Measurements from ENCODE around the gene TCTN2.

TCTN2 gene

DNA sequence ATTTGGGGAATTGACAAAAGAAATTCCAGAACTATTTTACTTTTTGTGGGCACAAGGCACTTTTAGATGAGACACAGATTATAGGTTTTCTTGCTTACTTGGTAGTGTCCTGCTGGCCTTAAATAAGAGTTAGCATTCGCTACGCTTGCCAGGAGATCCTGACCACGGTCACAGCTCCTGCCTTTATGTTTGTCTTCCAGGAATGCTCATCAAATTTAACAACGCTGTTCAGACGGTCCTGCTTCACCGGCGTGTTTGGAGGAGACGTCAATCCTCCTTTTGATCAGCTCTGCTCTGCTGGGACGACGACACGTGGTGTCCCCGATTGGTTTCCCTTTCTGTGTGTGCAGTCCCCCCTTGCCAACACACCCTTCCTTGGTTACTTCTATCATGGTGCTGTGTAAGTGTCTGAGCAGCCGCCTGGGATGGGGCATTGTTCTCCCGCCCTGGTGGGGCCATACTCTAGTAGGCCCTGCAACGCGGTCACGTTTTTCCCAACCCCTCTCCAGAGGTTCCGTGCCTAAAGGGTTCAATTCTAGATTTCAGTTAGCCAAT, 15.8 kb downstream of the TCTN2 start:
- DNase-seq (ENCODE audit: low spot score): no peak

DNA sequence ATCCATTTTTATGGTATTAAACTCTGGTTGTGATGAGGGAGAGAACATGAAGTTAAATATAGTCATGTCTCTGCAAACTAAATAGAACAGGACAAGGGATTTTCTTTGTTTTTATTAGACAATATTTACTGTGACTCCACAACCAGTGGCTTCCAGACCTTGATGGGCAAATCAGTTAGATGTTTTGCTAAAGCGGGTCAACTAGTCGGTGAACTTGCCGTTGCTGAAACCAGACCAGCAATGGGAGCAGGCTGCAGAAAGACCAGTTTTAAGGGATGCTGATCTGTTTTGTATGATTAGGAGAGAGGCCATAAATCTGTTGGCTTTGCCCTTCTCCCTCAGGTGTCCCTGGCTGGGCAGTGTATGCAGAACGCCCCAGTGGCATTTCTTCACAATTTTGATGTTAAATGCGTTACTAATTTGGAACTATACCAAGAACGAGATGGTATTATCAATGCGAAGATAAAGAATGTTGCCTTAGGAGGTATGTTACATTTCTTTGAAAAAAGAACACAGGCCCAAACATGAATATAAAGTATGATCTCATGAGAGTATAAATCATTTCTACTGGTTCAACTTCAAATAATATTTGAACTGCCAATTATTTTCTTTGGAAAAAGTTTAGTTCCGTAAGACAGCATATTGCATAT, 19.4 kb downstream of the TCTN2 start:
- no peak for DNase-seq (ENCODE audit: low spot score)

GRCh38 chr12:123696207-123696606, 25.3 kb downstream of the TCTN2 start:
- no peak for DNase-seq (ENCODE audit: low spot score)

DNA sequence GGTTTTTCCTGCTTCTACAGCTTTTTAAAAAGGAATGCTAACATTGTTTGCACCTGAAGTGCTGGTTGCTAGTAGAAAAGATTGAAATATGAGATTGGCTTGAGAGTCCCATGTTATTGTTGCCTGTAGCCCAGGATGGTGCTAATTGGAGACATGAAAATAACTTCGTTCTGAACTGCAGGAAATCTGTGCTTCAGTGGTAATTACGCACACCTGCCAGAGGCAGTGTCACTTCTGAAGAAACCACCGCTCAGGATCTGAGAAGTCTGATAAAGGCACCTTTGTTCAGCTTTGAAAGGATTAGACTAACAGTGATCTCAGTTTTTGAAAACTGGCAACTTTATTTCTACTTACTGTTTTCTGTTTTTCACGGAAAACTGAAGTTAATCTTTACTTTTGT, 25.7 kb downstream of the TCTN2 start:
- no peak for DNase-seq (ENCODE audit: low spot score)

- DNase-seq (ENCODE audit: low spot score): no peak
These were observed 35.0 kb downstream of the TCTN2 start for GRCh38 chr12:123705935-123706334.

DNA sequence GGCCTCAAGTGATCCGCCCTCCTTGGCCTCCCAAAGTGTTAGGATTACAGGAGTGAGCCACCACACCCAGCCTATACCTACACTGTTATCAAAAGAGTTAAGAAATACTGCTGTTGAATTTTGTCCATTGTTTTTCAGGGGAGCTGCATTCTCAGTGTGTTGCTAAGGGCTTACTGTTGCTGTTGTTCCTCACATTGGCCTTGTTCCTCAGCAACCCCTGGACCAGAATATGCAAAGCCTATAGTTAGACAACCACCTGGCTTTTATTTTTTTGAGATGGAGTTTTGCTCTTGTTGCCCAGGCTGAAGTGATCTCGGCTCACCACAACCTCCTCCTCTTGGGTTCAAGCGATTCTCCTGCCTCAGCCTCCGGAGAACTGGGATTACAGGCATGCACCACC, 36.6 kb downstream of the TCTN2 start:
- no peak for DNase-seq (ENCODE audit: low spot score)

DNA sequence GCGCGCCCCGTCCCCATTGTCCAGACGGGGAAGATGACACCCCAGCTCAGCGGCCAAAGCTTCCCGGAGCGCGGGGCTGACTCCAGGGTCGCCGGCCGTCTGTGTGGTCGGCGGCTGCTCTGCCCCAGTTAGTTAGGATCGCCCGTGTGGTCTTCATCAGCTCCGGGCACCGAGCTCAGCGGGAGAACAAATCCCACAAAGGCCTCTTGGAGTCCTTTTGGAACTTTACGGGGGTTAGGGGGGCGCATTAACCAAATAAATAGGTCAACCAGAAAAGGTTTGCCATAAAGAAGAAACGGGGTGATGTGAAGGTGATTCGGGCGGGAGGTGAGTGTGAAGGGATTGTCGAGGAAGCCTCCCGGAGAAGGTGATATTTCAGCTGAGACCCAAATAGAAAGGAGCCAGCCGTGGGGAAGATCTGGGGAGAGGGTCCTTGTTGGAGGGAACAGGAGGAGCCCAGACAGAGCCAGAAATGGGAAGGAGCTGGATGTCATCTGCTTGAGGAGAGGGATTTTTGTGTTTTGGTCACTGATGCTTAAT, 41.9 kb downstream of the TCTN2 start:
- DNase-seq (ENCODE audit: low spot score): no peak

- DNase-seq (ENCODE audit: low spot score): no peak
These were observed 42.5 kb downstream of the TCTN2 start for GRCh38 chr12:123713398-123713797.

DNA sequence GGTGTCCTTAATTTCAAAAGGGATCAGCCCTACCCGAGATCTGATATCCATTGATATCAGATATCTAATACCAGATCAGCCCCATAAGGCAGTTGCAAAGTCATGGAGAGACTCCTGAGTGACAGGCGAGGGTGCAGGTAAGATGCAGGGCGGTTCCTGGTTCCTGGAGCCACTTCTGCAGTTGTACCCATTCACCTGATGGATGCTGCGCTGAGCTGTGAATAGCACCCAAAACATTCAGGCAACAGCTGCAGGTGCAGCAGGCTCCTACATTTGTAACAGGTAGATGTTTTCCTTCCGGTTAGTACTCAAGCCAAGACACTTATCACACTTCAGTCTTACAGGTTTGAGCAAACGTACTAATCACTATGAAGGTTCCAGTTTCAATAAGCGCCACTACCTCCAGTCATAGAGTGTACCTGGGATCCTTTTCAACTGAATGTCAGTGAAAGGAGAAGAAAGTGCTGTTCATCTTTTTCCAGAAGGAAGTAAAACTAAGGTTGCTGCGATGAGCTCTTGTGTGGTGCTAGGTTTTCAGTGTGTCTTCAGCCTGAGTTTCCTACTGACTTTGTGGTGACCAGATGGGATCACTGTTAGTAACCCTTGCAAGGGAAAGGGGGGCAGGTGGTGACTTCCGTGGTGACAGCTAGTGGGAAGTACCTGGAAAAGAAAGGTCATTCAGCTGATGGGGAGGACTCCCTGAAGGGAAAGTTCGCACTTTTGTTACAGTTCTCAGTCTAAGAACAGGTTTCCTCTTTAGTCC, 43.1 kb downstream of the TCTN2 start:
- no peak for DNase-seq (ENCODE audit: low spot score)

- DNase-seq (ENCODE audit: low spot score): no peak
These were observed 44.3 kb downstream of the TCTN2 start for GRCh38 chr12:123715195-123715594.

DNA sequence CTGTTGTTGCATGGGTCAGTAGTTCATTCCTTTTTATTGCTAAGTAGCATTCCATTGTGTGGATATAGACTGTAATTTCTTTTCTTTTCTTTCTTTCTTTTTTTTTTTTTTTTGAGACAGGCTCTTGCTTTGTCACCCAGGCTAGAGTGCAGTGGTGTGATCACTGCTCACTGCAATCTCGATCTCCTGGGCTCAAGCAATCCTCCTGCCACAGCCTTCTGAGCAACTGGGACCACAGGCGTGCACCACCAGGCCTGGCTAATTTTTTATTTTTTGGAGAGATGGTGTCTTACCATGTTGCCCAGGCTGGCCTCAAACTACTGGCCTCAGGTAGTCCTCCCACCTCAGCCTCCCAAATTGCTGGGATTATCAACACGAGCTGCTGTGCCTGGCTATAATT, 46.4 kb downstream of the TCTN2 start:
- DNase-seq (ENCODE audit: low spot score): no peak

GRCh38 chr12:123720141-123720814, 49.4 kb downstream of the TCTN2 start:
- DNase-seq (ENCODE audit: low spot score): no peak

- DNase-seq (ENCODE audit: low spot score): no peak
These were observed 50.3 kb downstream of the TCTN2 start for GRCh38 chr12:123721245-123721644.

- DNase-seq (ENCODE audit: low spot score): no peak
These were observed 52.1 kb downstream of the TCTN2 start for GRCh38 chr12:123723011-123723410.

- no peak for DNase-seq (ENCODE audit: low spot score)
These were observed 52.9 kb downstream of the TCTN2 start for GRCh38 chr12:123723765-123724164.

DNA sequence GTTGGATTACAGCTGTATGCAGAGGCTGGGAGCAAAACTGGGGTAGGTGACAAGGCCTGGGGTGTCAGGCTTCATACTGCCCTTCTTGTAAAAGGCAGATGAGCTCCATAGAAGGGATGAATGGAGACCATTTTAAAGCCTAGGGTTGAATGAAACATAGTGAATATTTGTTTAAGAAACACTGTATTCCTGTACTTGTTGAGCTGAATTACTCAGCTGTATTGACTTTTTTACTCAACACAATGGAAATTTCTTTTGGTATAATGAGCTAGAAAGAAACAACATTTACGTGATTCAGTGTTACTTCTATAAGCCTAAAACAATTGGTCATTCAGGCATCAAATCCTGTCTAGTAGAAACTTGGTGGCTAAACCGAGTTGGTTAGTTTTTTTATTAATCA, 55.3 kb downstream of the TCTN2 start:
- DNase-seq (ENCODE audit: low spot score): no peak

DNA sequence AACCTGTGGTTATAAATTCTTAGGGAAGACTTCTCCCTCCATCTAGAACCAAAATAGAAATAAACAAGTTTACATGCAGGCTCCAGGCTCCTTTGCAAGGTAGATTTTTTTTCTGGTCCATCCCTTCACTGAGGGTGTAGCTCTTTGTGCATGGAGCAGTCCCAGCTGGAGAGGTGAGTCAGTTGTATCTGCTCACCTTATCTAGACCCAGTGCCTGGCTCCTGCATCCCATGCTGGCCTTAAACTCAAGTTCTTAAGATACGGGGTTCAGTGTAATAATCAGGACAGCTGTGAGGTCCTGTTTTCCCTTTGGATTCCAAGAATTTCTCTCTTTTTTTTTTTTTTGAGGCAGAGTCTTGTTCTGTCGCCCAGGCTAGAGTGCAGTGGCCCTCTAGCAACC, 56.0 kb downstream of the TCTN2 start:
- DNase-seq (ENCODE audit: low spot score): no peak

GRCh38 chr12:123727878-123728277, 57.0 kb downstream of the TCTN2 start:
- DNase-seq (ENCODE audit: low spot score): no peak

GRCh38 chr12:123731596-123731995, 60.7 kb downstream of the TCTN2 start:
- DNase-seq (ENCODE audit: low spot score): no peak

DNA sequence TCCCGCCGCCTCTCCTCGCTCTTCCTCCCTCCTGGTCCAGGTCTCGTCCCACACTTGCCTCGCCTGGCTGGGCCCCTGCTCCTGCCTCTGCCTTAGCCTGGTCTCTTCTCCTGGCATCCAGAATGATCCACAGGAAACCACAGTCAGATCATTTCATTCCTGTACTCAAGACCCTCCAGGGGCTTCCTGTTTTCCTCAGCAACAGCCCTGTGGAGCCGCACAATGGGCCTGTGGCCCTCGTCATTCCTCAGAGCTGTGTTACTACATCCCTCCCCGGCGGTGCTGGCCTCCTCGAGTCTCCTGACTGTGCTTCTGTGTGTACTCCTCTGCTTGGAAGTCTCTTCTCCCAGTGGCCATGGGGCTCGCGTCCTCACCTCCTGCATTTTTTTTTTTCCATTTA, 61.3 kb downstream of the TCTN2 start:
- no peak for DNase-seq (ENCODE audit: low spot score)

GRCh38 chr12:123733229-123733628, 62.3 kb downstream of the TCTN2 start:
- DNase-seq (ENCODE audit: low spot score): no peak

DNA sequence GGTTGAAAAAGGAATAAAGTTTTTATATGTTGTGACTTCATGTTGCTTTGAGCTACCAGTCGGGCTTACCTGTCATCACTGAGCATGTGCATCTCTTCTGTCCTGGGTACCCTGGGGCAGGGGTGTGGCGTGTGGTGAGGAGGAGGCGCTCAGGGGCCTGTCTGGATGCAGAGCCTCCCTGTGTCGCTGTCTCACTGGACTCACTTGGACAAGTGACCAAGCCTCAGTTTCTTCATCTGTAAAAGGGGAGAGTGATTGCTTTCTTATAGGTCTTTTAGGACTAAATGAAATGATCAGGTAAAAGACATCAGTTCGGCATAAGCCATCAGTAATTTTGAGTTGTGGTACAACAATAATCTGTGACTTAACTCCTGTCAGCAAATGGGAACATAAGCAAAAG, 63.4 kb downstream of the TCTN2 start:
- no peak for DNase-seq (ENCODE audit: low spot score)

All from LoVo (cell line).